C4-2B (cell line): Measurements from ENCODE around the gene RTN4.

ENCODE experiments used
- ZFX ChIP-seq: fragments of 450-650 bp; IDR thresholded peaks from 2 replicates; pipeline ENCODE4 v1.6.1; 2017
- TF ChIP-seq, protein P1 (sequence below): fragments of 450-650 bp; conservative IDR thresholded peaks from 2 replicates; pipeline ENCODE4 v1.5.1; 2017; ENCODE audit warnings: mild to moderate bottlenecking

DNA sequence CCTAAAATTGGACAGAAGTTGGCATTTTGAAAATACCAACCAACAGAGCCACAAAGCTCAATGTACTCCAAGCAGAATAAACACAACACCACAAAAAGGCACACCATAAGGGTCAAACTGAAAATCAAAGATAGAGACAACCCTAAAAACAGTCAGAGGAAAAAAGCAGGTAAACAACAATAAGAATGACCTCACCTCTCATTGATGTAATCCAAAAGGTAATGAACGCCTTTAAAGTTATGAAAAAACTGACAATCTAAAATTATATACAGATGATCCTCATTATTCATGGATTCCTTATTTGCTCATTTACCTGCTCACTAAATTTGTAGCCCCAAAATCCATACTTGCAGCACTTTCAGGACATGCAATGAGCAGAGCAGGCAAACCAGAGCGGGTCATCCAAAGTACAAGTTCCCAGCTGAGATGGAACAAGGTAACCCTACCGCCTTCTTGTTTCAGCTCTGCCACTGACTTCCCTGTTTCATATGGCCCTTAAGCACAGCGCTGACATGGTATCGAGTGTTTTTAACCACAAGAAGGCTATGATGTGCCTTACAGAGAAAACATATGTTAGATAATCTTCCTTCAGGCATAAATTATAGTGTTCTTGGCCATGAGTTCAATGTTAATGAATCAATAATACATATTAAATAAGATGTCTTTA is 17.0 kb downstream of the RTN4 start:
- TF ChIP-seq, protein P1, sequence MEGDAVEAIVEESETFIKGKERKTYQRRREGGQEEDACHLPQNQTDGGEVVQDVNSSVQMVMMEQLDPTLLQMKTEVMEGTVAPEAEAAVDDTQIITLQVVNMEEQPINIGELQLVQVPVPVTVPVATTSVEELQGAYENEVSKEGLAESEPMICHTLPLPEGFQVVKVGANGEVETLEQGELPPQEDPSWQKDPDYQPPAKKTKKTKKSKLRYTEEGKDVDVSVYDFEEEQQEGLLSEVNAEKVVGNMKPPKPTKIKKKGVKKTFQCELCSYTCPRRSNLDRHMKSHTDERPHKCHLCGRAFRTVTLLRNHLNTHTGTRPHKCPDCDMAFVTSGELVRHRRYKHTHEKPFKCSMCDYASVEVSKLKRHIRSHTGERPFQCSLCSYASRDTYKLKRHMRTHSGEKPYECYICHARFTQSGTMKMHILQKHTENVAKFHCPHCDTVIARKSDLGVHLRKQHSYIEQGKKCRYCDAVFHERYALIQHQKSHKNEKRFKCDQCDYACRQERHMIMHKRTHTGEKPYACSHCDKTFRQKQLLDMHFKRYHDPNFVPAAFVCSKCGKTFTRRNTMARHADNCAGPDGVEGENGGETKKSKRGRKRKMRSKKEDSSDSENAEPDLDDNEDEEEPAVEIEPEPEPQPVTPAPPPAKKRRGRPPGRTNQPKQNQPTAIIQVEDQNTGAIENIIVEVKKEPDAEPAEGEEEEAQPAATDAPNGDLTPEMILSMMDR: no peak
- no peak for TF ChIP-seq ZFX
